Panc1 (cell line): ENCODE data around the gene RABL3. TPM values are rescaled to one million over a fixed set of nuclear protein-coding genes. Genes with fewer than 3 reads are reported as not detected.

Experiments used
- ATAC-seq: fragments of 200-7000 bp; cut with Tn5 transposase; 2 replicates; pipeline ENCODE4 v1.9.1; 2020; ENCODE audit warnings: mild to moderate bottlenecking, moderate library complexity
- BruUV-seq: library from RNA; stranded (reverse); fragments of 400-500 nt; replicated peaks from 2 replicates; lab custom pipeline; 2021; lab: Mats Ljungman, UMichigan
- CTCF ChIA-PET: fragments of 300-600 bp; sonication (Branson Sonifier 250); formaldehyde crosslinking; loops from one replicate; lab custom pipeline; 2022; ENCODE audit warnings: antibody characterized with exemption; lab: Charles Lee
- POLR2A ChIA-PET: fragments of 300-600 bp; sonication (Branson Sonifier 250); formaldehyde crosslinking; loops from one replicate; lab custom pipeline; 2022; ENCODE audit warnings: antibody characterized with exemption; lab: Charles Lee
- DNase-seq: peaks from one replicate; pipeline ENCODE4 v3.0.0-alpha.2; 2010; ENCODE audit warnings: low read depth, low spot score
- H3K27ac ChIP-seq: 2 replicates; pipeline ENCODE4 v1.5.1; 2011; ENCODE audit warnings: mild to moderate bottlenecking, low read length, inconsistent platforms
- H3K27me3 ChIP-seq: fragments of 200-500 bp; sonication (Bioruptor generic); 2 replicates; pipeline ENCODE4 v1.6.0; 2014; ENCODE audit warnings: low read length, inconsistent platforms; ENCODE audit not compliant: control insufficient read depth, insufficient read depth
- H3K36me3 ChIP-seq: fragments of 200-500 bp; sonication (Bioruptor generic); 2 replicates; pipeline ENCODE4 v1.5.1; 2014; ENCODE audit warnings: inconsistent platforms, mild to moderate bottlenecking, low read length, moderate library complexity; ENCODE audit not compliant: control insufficient read depth, insufficient read depth
- H3K4me1 ChIP-seq: 2 replicates; pipeline ENCODE4 v1.5.1; 2011; ENCODE audit warnings: inconsistent platforms, mild to moderate bottlenecking, low read length, moderate library complexity; ENCODE audit not compliant: control insufficient read depth, insufficient read depth
- H3K4me3 ChIP-seq, 2 experiments: 2 replicates each; pipeline ENCODE4 v1.5.1; 2011 to 2012; ENCODE audit warnings: low read depth in 2 of 2, low read length in 2 of 2, mild to moderate bottlenecking in 2 of 2, inconsistent platforms in 1 of 2, moderate library complexity in 1 of 2
- H3K9me3 ChIP-seq: fragments of 200-500 bp; sonication (Bioruptor generic); 2 replicates; pipeline ENCODE4 v1.5.1; 2014; ENCODE audit warnings: low read depth, mild to moderate bottlenecking, inconsistent platforms, low read length, moderate library complexity; ENCODE audit not compliant: control insufficient read depth, insufficient read depth
- POLR2AphosphoS5 ChIP-seq: IDR thresholded peaks from 2 replicates; pipeline ENCODE4 v1.6.1; 2012; ENCODE audit warnings: mild to moderate bottlenecking, low read depth, low read length, moderate library complexity
- SIN3A ChIP-seq: IDR thresholded peaks from 2 replicates; pipeline ENCODE4 v1.6.1; 2012; ENCODE audit warnings: low read depth, mild to moderate bottlenecking, low read length, moderate library complexity, borderline replicate concordance; ENCODE audit not compliant: insufficient read depth
- TCF7L2 ChIP-seq: IDR thresholded peaks from 2 replicates; pipeline ENCODE4 v1.6.1; 2011; ENCODE audit warnings: mild to moderate bottlenecking, low read depth, low read length, inconsistent platforms
- in situ Hi-C: cut with HindIII; loops from 2 replicates; pipeline ENCODE4 v1.10.0; 2016; ENCODE audit warnings: low sequenced_read_pairs, low pct_unique_long_range_greater_than_20kb
- intact Hi-C: fragments of 100-400 bp; cut with micrococcal nuclease; formaldehyde crosslinking; loops from one replicate; pipeline ENCODE4 v1.10.0; 2022; ENCODE audit not compliant: unreplicated experiment
- total RNA-seq: library from RNA; stranded (reverse); gene quantifications from one replicate; pipeline ENCODE4 v1.2.1, GENCODE V29; 2021; ENCODE audit not compliant: unreplicated experiment
- TF ChIP-seq, protein P1 (sequence below), 2 experiments: IDR thresholded peaks; 2 replicates each; pipeline ENCODE4 v1.6.1; 2011 to 2012; ENCODE audit warnings: low read depth in 2 of 2, control low read depth in 1 of 2, low read length in 1 of 2, mild to moderate bottlenecking in 1 of 2, moderate library complexity in 1 of 2; ENCODE audit not compliant: insufficient read depth in 1 of 2
- TF ChIP-seq, protein P2 (sequence below): fragments of 450-650 bp; IDR thresholded peaks from 2 replicates; pipeline ENCODE4 v1.5.1; 2017; ENCODE audit warnings: mild to moderate bottlenecking

Gene RABL3
- total RNA-seq, 1 experiment from 2014 or later, result 15.8 TPM

DNA sequence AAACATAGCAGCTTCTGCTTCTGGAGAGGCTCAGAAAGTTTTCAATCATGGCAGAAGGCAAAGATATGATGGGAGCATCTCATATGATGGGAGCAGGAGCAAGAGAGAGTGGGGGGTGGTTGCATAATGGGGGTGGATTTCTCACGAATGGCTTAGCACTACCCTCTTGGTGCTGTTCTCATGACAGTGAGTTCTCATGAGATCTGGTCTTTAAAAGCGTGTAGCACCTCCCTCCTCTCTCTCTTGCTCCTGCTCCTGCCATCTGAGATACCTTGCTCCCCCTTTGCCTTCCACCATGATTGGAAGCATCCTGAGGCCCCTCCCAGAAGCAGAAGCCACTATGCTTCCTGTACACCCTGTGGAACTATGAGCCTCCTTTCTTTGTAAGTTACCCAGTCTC, 82.5 kb downstream of the RABL3 start:
- H3K4me1 ChIP-seq, result no peaks in the 10 kb centered on the region
- H3K27me3 ChIP-seq, result 0 out of 2 replicates have a peak, but pooled peaks cover 2% of the 10 kb centered on the region
- TF ChIP-seq, protein P1, sequence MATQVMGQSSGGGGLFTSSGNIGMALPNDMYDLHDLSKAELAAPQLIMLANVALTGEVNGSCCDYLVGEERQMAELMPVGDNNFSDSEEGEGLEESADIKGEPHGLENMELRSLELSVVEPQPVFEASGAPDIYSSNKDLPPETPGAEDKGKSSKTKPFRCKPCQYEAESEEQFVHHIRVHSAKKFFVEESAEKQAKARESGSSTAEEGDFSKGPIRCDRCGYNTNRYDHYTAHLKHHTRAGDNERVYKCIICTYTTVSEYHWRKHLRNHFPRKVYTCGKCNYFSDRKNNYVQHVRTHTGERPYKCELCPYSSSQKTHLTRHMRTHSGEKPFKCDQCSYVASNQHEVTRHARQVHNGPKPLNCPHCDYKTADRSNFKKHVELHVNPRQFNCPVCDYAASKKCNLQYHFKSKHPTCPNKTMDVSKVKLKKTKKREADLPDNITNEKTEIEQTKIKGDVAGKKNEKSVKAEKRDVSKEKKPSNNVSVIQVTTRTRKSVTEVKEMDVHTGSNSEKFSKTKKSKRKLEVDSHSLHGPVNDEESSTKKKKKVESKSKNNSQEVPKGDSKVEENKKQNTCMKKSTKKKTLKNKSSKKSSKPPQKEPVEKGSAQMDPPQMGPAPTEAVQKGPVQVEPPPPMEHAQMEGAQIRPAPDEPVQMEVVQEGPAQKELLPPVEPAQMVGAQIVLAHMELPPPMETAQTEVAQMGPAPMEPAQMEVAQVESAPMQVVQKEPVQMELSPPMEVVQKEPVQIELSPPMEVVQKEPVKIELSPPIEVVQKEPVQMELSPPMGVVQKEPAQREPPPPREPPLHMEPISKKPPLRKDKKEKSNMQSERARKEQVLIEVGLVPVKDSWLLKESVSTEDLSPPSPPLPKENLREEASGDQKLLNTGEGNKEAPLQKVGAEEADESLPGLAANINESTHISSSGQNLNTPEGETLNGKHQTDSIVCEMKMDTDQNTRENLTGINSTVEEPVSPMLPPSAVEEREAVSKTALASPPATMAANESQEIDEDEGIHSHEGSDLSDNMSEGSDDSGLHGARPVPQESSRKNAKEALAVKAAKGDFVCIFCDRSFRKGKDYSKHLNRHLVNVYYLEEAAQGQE (IDR thresholded peaks at IDR 0.05; ENCODE audit: insufficient read depth in 1 of 2, low read depth in 2 of 2, low read length in 1 of 2), result no peak
- TF ChIP-seq SIN3A (no peak), TCF7L2 (no peak), POLR2AphosphoS5 (no peak)
- TF ChIP-seq, protein P2, sequence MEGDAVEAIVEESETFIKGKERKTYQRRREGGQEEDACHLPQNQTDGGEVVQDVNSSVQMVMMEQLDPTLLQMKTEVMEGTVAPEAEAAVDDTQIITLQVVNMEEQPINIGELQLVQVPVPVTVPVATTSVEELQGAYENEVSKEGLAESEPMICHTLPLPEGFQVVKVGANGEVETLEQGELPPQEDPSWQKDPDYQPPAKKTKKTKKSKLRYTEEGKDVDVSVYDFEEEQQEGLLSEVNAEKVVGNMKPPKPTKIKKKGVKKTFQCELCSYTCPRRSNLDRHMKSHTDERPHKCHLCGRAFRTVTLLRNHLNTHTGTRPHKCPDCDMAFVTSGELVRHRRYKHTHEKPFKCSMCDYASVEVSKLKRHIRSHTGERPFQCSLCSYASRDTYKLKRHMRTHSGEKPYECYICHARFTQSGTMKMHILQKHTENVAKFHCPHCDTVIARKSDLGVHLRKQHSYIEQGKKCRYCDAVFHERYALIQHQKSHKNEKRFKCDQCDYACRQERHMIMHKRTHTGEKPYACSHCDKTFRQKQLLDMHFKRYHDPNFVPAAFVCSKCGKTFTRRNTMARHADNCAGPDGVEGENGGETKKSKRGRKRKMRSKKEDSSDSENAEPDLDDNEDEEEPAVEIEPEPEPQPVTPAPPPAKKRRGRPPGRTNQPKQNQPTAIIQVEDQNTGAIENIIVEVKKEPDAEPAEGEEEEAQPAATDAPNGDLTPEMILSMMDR, result no peak
- ChIA-PET POLR2A (no interaction called here), CTCF (no interaction called here)
- no peaks in the 10 kb centered on the region for H3K9me3 ChIP-seq
- intact Hi-C loops (no loop called here), in situ Hi-C loops (no loop called here)
- no peak overlapping the region for H3K4me3 ChIP-seq
- no peak for ATAC-seq
- DNase-seq, result no peak
- no TSS peak for BruUV-seq
- no peak overlapping the region for H3K27ac ChIP-seq
- H3K36me3 ChIP-seq, result no peaks in the 10 kb centered on the region

DNA sequence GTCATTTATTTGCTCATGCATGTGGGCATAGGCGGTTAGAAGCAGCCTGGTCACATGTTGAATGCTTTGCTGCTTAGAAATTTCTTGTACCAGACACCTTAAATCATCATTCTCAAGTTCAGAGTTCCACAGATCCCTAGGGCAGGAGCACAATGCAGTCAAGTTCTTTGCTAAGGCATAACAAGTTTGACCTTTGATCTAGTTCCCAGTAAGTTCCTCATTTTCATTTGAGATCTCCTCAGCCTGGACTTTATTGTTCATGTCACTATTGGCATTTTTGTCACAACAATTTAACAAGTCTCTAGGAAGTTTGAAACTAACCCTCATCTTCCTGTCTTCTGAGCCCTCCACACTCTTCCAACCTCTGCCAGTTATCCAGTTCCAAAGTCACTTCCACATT, 83.0 kb downstream of the RABL3 start:
- Histone ChIP-seq H3K27me3 (0 out of 2 replicates have a peak, but pooled peaks cover 2% of the 10 kb centered on the region), H3K9me3 (no peaks in the 10 kb centered on the region), H3K36me3 (no peaks in the 10 kb centered on the region), H3K27ac (no peak overlapping the region), H3K4me1 (no peaks in the 10 kb centered on the region), H3K4me3 (no peak overlapping the region)
- ATAC-seq (no peak), DNase-seq (no peak)
- no TSS peak for BruUV-seq
- in situ Hi-C loops (no loop called here), intact Hi-C loops (no loop called here)
- ChIA-PET CTCF (no interaction called here), POLR2A (no interaction called here)
- TF ChIP-seq POLR2AphosphoS5, result no peak

DNA sequence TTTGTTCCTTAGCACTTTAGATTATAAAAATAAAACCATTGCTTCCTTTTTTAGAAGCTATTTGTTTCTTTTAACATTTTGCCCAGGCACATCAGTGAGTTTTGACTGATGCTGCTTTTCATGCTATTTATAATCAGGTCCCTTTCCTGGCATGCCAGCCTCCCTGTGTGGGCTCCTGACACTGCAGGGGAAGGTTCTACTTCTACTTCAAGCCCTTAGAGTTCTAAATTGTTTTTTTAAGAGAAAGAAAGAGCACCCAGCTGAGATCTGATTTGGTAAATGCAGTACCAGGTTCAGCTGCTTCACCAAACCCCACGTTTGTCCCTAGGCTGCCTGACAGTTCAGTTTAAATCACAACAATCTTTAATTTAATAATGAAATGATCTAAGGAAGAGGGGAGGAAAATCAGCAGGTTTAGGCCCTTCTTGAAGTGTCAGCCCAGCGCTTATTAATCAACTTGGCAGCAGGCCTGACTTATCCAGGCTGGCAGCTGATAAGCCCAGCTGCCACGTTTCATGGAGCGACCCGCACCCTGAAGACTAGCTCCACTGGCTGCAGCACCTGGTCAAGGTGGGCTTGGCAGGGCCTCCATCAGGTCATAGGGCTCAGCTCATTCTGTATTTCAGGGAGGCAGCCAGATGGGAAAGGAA, 89.3 kb downstream of the RABL3 start:
- intact Hi-C loops, result no loop called here

More for the DNA sequence above, 89.3 kb downstream of the RABL3 start:
- ChIA-PET POLR2A (no interaction called here), CTCF (no interaction called here)
- no peaks in the 10 kb centered on the region for H3K4me1 ChIP-seq
- in situ Hi-C loops, result no loop called here
- no peaks in the 10 kb centered on the region for H3K9me3 ChIP-seq
- no peak overlapping the region for H3K4me3 ChIP-seq
- TF ChIP-seq SIN3A (no peak), POLR2AphosphoS5 (no peak), TCF7L2 (no peak)
- TF ChIP-seq, protein P1 (IDR thresholded peaks at IDR 0.05; ENCODE audit: insufficient read depth in 1 of 2, low read depth in 2 of 2, low read length in 1 of 2), result no peak
- TF ChIP-seq, protein P2, result no peak
- DNase-seq (no peak), ATAC-seq (no peak)
- no peak overlapping the region for H3K27ac ChIP-seq
- no TSS peak for BruUV-seq
- H3K27me3 ChIP-seq, result no peaks in the 10 kb centered on the region
- H3K36me3 ChIP-seq, result no peaks in the 10 kb centered on the region
